ENCODE data around the gene CTNNA3. TPM values are rescaled to one million over a fixed set of nuclear protein-coding genes. Genes with fewer than 3 reads are reported as not detected.
"Not testable (repeated sequence)": the region's sequence is repeated elsewhere in the genome, so short reads cannot be mapped to it uniquely, and the experiment has no call there.

The CTNNA3 gene
- polyA plus RNA-seq, 6 donors from 2014 or later, result 0.38 to 1.2 TPM; not detected in 4

- Mint-ChIP-seq H3K27me3 (peaks cover 0 to 9% (median 8%) of the 10 kb centered on the region in 3 donors), H3K27ac (peak overlapping the region in 2 of 6 donors; percentile 4 to 66), H3K9me3 (peaks cover 0 to 2% (median 0%) of the 10 kb centered on the region in 7 donors), H3K4me1 (no peaks in the 10 kb centered on the region), H3K36me3 (no peaks in the 10 kb centered on the region), H3K4me3 (no peak overlapping the region)
- ATAC-seq (ENCODE audit: low read depth in 2 of 2) (no peak), DNase-seq (no peak)
Observed at GRCh38 chr10:67608001-67608400, 88.0 kb downstream of the CTNNA3 start.

GRCh38 chr10:67607472-67607871, 88.5 kb downstream of the CTNNA3 start:
- Mint-ChIP-seq H3K4me1 (no peaks in the 10 kb centered on the region), H3K9me3 (peaks cover 0 to 2% (median 0%) of the 10 kb centered on the region in 7 donors), H3K36me3 (no peaks in the 10 kb centered on the region), H3K27me3 (peaks cover 0 to 10% (median 9%) of the 10 kb centered on the region in 3 donors), H3K27ac (peak overlapping the region in 1 of 6 donors; percentile 17), H3K4me3 (no peak overlapping the region)
- DNase-seq (no peak), ATAC-seq (ENCODE audit: low read depth in 2 of 2) (no peak)

- H3K36me3 Mint-ChIP-seq, result no peaks in the 10 kb centered on the region
- peaks cover 0 to 12% (median 9%) of the 10 kb centered on the region in 3 donors for H3K27me3 Mint-ChIP-seq
- H3K4me3 Mint-ChIP-seq, result no peak overlapping the region
- no peak overlapping the region for H3K27ac Mint-ChIP-seq
- H3K4me1 Mint-ChIP-seq, result no peaks in the 10 kb centered on the region
- DNase-seq (no peak), ATAC-seq (ENCODE audit: low read depth in 2 of 2) (no peak)
- peaks cover 0 to 2% (median 0%) of the 10 kb centered on the region in 7 donors for H3K9me3 Mint-ChIP-seq
Observed at GRCh38 chr10:67606572-67606971, 89.4 kb downstream of the CTNNA3 start.

GRCh38 chr10:67603701-67604100, 92.3 kb downstream of the CTNNA3 start:
- no peak for DNase-seq
- no peak overlapping the region for H3K27ac Mint-ChIP-seq
- no peak for ATAC-seq (ENCODE audit: low read depth in 2 of 2)
- H3K27me3 Mint-ChIP-seq, result peaks cover 0 to 21% (median 9%) of the 10 kb centered on the region in 3 donors
- H3K9me3 Mint-ChIP-seq, result peaks cover 0 to 3% (median 0%) of the 10 kb centered on the region in 7 donors
- no peak overlapping the region for H3K4me3 Mint-ChIP-seq
- H3K36me3 Mint-ChIP-seq, result no peaks in the 10 kb centered on the region
- no peaks in the 10 kb centered on the region for H3K4me1 Mint-ChIP-seq

GRCh38 chr10:67603086-67603485, 92.9 kb downstream of the CTNNA3 start:
- no peaks in the 10 kb centered on the region for H3K4me1 Mint-ChIP-seq
- no peak for DNase-seq
- H3K27me3 Mint-ChIP-seq, result peaks cover 0 to 27% (median 9%) of the 10 kb centered on the region in 3 donors
- no peak overlapping the region for H3K27ac Mint-ChIP-seq
- no peaks in the 10 kb centered on the region for H3K36me3 Mint-ChIP-seq
- no peak overlapping the region for H3K4me3 Mint-ChIP-seq
- H3K9me3 Mint-ChIP-seq, result peaks cover 0 to 3% (median 0%) of the 10 kb centered on the region in 7 donors
- no peak for ATAC-seq (ENCODE audit: low read depth in 2 of 2)

- H3K27me3 Mint-ChIP-seq, result peaks cover 0 to 34% (median 13%) of the 10 kb centered on the region in 3 donors
- peaks cover 0 to 5% (median 1%) of the 10 kb centered on the region in 7 donors for H3K9me3 Mint-ChIP-seq
- H3K27ac Mint-ChIP-seq, result no peak overlapping the region
- ATAC-seq (ENCODE audit: low read depth in 2 of 2), result no peak
- H3K4me1 Mint-ChIP-seq, result no peaks in the 10 kb centered on the region
- no peak for DNase-seq
- no peaks in the 10 kb centered on the region for H3K36me3 Mint-ChIP-seq
- no peak overlapping the region for H3K4me3 Mint-ChIP-seq
Observed at GRCh38 chr10:67602268-67602950, 93.6 kb downstream of the CTNNA3 start.

GRCh38 chr10:67599597-67599996, 96.4 kb downstream of the CTNNA3 start:
- H3K9me3 Mint-ChIP-seq, result peaks cover 5 to 22% (median 9%) of the 10 kb centered on the region in 7 donors
- no peak overlapping the region for H3K4me3 Mint-ChIP-seq
- peaks cover 0 to 9% of the 10 kb centered on the region in 2 donors for H3K36me3 Mint-ChIP-seq
- no peak for DNase-seq
- no peaks in the 10 kb centered on the region for H3K4me1 Mint-ChIP-seq
- no peak for ATAC-seq (ENCODE audit: low read depth in 2 of 2)
- peaks cover 0 to 43% (median 14%) of the 10 kb centered on the region in 3 donors for H3K27me3 Mint-ChIP-seq
- H3K27ac Mint-ChIP-seq, result no peak overlapping the region

- H3K27ac Mint-ChIP-seq, result no peak overlapping the region
- H3K36me3 Mint-ChIP-seq, result peaks cover 8 to 9% of the 10 kb centered on the region in 2 donors
- no peaks in the 10 kb centered on the region for H3K4me1 Mint-ChIP-seq
- ATAC-seq (ENCODE audit: low read depth in 2 of 2) (no peak), DNase-seq (no peak)
- peaks cover 0 to 31% (median 6%) of the 10 kb centered on the region in 3 donors for H3K27me3 Mint-ChIP-seq
- H3K9me3 Mint-ChIP-seq, result peaks cover 20 to 44% (median 23%) of the 10 kb centered on the region in 7 donors
- no peak overlapping the region for H3K4me3 Mint-ChIP-seq
Observed at GRCh38 chr10:67596641-67597040, 99.4 kb downstream of the CTNNA3 start.

GRCh38 chr10:67587771-67588170, 108.2 kb downstream of the CTNNA3 start:
- H3K36me3 Mint-ChIP-seq, result peaks cover 13 to 15% of the 10 kb centered on the region in 2 donors
- no peak for DNase-seq
- peaks cover 22 to 69% (median 47%) of the 10 kb centered on the region in 7 donors for H3K9me3 Mint-ChIP-seq
- no peaks in the 10 kb centered on the region for H3K4me1 Mint-ChIP-seq
- H3K27me3 Mint-ChIP-seq, result no peaks in the 10 kb centered on the region
- H3K4me3 Mint-ChIP-seq, result no peak overlapping the region
- no peak for ATAC-seq (ENCODE audit: low read depth in 2 of 2)
- H3K27ac Mint-ChIP-seq, result no peak overlapping the region

- Mint-ChIP-seq H3K4me1 (no peaks in the 10 kb centered on the region), H3K27me3 (no peaks in the 10 kb centered on the region), H3K4me3 (no peak overlapping the region), H3K9me3 (peaks cover 0 to 5% (median 2%) of the 10 kb centered on the region in 7 donors), H3K36me3 (no peaks in the 10 kb centered on the region), H3K27ac (no peak overlapping the region)
- ATAC-seq (ENCODE audit: low read depth in 2 of 2) (no peak), DNase-seq (no peak)
Observed at GRCh38 chr10:67575532-67575931, 120.5 kb downstream of the CTNNA3 start.

GRCh38 chr10:67573484-67573883, 122.5 kb downstream of the CTNNA3 start:
- no peaks in the 10 kb centered on the region for H3K27me3 Mint-ChIP-seq

GRCh38 chr10:67571503-67571902, 124.5 kb downstream of the CTNNA3 start:
- Mint-ChIP-seq H3K36me3 (no peaks in the 10 kb centered on the region), H3K4me1 (no peaks in the 10 kb centered on the region), H3K9me3 (peaks cover 0 to 4% (median 0%) of the 10 kb centered on the region in 7 donors), H3K4me3 (no peak overlapping the region), H3K27me3 (no peaks in the 10 kb centered on the region), H3K27ac (no peak overlapping the region)
- DNase-seq (no peak), ATAC-seq (ENCODE audit: low read depth in 2 of 2) (no peak)

More at GRCh38 chr10:67573484-67573883, 122.5 kb downstream of the CTNNA3 start:
- Mint-ChIP-seq H3K36me3 (no peaks in the 10 kb centered on the region), H3K27ac (no peak overlapping the region), H3K4me3 (no peak overlapping the region), H3K4me1 (no peaks in the 10 kb centered on the region), H3K9me3 (peaks cover 0 to 4% (median 1%) of the 10 kb centered on the region in 7 donors)
- ATAC-seq (ENCODE audit: low read depth in 2 of 2), result no peak
- DNase-seq, result no peak

- not testable (repeated sequence) for DNase-seq; H3K36me3 Mint-ChIP-seq; H3K27me3 Mint-ChIP-seq; H3K27ac Mint-ChIP-seq; H3K4me3 Mint-ChIP-seq; ATAC-seq (ENCODE audit: low read depth in 2 of 2); H3K4me1 Mint-ChIP-seq
- peaks cover 7 to 26% (median 19%) of the 10 kb centered on the region in 7 donors for H3K9me3 Mint-ChIP-seq
Observed at GRCh38 chr10:67558311-67558710, 137.7 kb downstream of the CTNNA3 start.

- Mint-ChIP-seq H3K27ac (no peak overlapping the region), H3K4me1 (no peaks in the 10 kb centered on the region), H3K9me3 (peaks cover under 1 to 22% (median 8%) of the 10 kb centered on the region in 7 donors), H3K36me3 (peaks cover 1% of the 10 kb centered on the region in 2 donors), H3K27me3 (peaks cover 0 to under 1% (median 0%) of the 10 kb centered on the region in 3 donors), H3K4me3 (no peak overlapping the region)
- DNase-seq, result no peak
- ATAC-seq (ENCODE audit: low read depth in 2 of 2), result no peak
Observed at GRCh38 chr10:67553254-67553653, 142.7 kb downstream of the CTNNA3 start.
